Ureter (tissue), 1 donor: ENCODE data around the gene QRFPR. TPM values are rescaled to one million over a fixed set of nuclear protein-coding genes. Genes with fewer than 3 reads are reported as not detected.
"Not testable (repeated sequence)": the region's sequence is repeated elsewhere in the genome, so short reads cannot be mapped to it uniquely, and the experiment has no call there.

Source experiments
- DNase-seq: peaks from one replicate; pipeline ENCODE4 v3.0.0-alpha.2; 2020; ENCODE audit warnings: low spot score
- total RNA-seq: library from RNA; stranded (reverse); gene quantifications from one replicate; pipeline ENCODE4 v1.2.4, GENCODE V29; 2023
- donor health status: DM: yes; HTN: yes; CAD: no.

The QRFPR gene
- total RNA-seq = 0.21 TPM

- no peak for DNase-seq
Observed at GRCh38 chr4:121380776-121381462, at the start of gene QRFPR. Gene QRFPR, minus strand, starts transcription at chr4:121381018. Its CDS starts 371 bp downstream, at chr4:121380647.

- DNase-seq = no peak
Observed at GRCh38 chr4:121428721-121429120, 47.9 kb upstream of the QRFPR start.

- DNase-seq = no peak
Observed at GRCh38 chr4:121421594-121421993, 40.8 kb upstream of the QRFPR start.

GRCh38 chr4:121411151-121411744 lies 30.4 kb upstream of the QRFPR start:
- no peak for DNase-seq

GRCh38 chr4:121408567-121408966 lies 27.7 kb upstream of the QRFPR start:
- DNase-seq = not testable (repeated sequence)

- DNase-seq = no peak
Observed at GRCh38 chr4:121400632-121401031, 19.8 kb upstream of the QRFPR start.

- no peak for DNase-seq
Observed at GRCh38 chr4:121397941-121398601, 17.3 kb upstream of the QRFPR start.

GRCh38 chr4:121397434-121397833 lies 16.6 kb upstream of the QRFPR start:
- no peak for DNase-seq

GRCh38 chr4:121392426-121393086 lies 11.7 kb upstream of the QRFPR start:
- DNase-seq = no peak

- no peak for DNase-seq
Observed at GRCh38 chr4:121390335-121390734, 9.5 kb upstream of the QRFPR start.

GRCh38 chr4:121379276-121379675 lies 1.5 kb downstream of the QRFPR start:
- no peak for DNase-seq

- no peak for DNase-seq
Observed at GRCh38 chr4:121377076-121377475, 3.7 kb downstream of the QRFPR start.

GRCh38 chr4:121376556-121376955 lies 4.3 kb downstream of the QRFPR start:
- no peak for DNase-seq

GRCh38 chr4:121376097-121376496 lies 4.7 kb downstream of the QRFPR start:
- no peak for DNase-seq

- DNase-seq = no peak
Observed at GRCh38 chr4:121375262-121375661, 5.6 kb downstream of the QRFPR start.

- DNase-seq = no peak
Observed at GRCh38 chr4:121373841-121374240, 7.0 kb downstream of the QRFPR start.

- no peak for DNase-seq
Observed at GRCh38 chr4:121370729-121371325, 10.0 kb downstream of the QRFPR start.

GRCh38 chr4:121360495-121360894 lies 20.3 kb downstream of the QRFPR start:
- DNase-seq = no peak

GRCh38 chr4:121358473-121358872 lies 22.3 kb downstream of the QRFPR start:
- no peak for DNase-seq

- no peak for DNase-seq
Observed at GRCh38 chr4:121353213-121353612, 27.6 kb downstream of the QRFPR start.

- no peak for DNase-seq
Observed at GRCh38 chr4:121344098-121344497, 36.7 kb downstream of the QRFPR start.

- no peak for DNase-seq
Observed at GRCh38 chr4:121340247-121340646, 40.6 kb downstream of the QRFPR start.
